CD4-positive, CD25-positive, alpha-beta regulatory T cell (primary cell): ENCODE measurements around the gene STMN1. TPM values are rescaled to one million over a fixed set of nuclear protein-coding genes. Genes with fewer than 3 reads are reported as not detected.

Experiments used
- ATAC-seq, 2 donors: fragments of 150-1000 bp; cut with Tn5 transposase; one replicate each; pipeline ENCODE4 v1.10.0; 2021; ENCODE audit warnings: low read depth in 2 of 2, moderate number of reproducible peaks in 2 of 2, moderate library complexity in 1 of 2
- DNase-seq, 3 donors: peaks; one replicate each; pipeline versions ENCODE4 v3.0.0 to v3.0.0-alpha.2; 2012 to 2022; ENCODE audit warnings: mixed read lengths in 1 of 3
- H3K27ac ChIP-seq: one replicate; pipeline ENCODE4 v1.7.0; 2013; ENCODE audit warnings: mild to moderate bottlenecking, low read length; ENCODE audit not compliant: insufficient read depth, poor library complexity, severe bottlenecking
- H3K27me3 ChIP-seq: one replicate; pipeline ENCODE4 v1.7.0; 2013; ENCODE audit warnings: low read length; ENCODE audit not compliant: control insufficient read depth, insufficient read depth
- H3K36me3 ChIP-seq: one replicate; pipeline ENCODE4 v1.7.0; 2013; ENCODE audit warnings: mild to moderate bottlenecking, low read length, moderate library complexity; ENCODE audit not compliant: control insufficient read depth, insufficient read depth
- H3K4me1 ChIP-seq: 2 replicates; pipeline ENCODE4 v1.7.0; 2013; ENCODE audit warnings: mild to moderate bottlenecking, low read length; ENCODE audit not compliant: insufficient read depth, control insufficient read depth, poor library complexity, severe bottlenecking
- H3K4me3 ChIP-seq: one replicate; pipeline ENCODE4 v1.7.0; 2013; ENCODE audit warnings: low read depth, mild to moderate bottlenecking, low read length, moderate library complexity
- H3K9me3 ChIP-seq, 2 experiments: 1 replicate in 1 of 2; 2 replicates in 1 of 2; pipeline ENCODE4 v1.7.0; 2013; ENCODE audit warnings: low read length in 2 of 2, mild to moderate bottlenecking in 1 of 2, moderate library complexity in 1 of 2; ENCODE audit not compliant: control insufficient read depth in 2 of 2
- H3K27ac Mint-ChIP-seq, 3 donors: one replicate each; pipeline ENCODE4 v1.8.0; 2020 to 2022; ENCODE audit warnings: mild to moderate bottlenecking in 3 of 3, mixed read lengths in 3 of 3, moderate library complexity in 2 of 3
- H3K27me3 Mint-ChIP-seq: one replicate; pipeline ENCODE4 v1.8.0; 2022; ENCODE audit warnings: mild to moderate bottlenecking, mixed read lengths
- H3K36me3 Mint-ChIP-seq: one replicate; pipeline ENCODE4 v1.8.0; 2020; ENCODE audit warnings: mixed read lengths
- H3K4me1 Mint-ChIP-seq, 4 donors: one replicate each; pipeline ENCODE4 v1.8.0; 2020 to 2022; ENCODE audit warnings: mixed read lengths in 4 of 4, mild to moderate bottlenecking in 1 of 4
- H3K4me3 Mint-ChIP-seq, 4 donors: one replicate each; pipeline ENCODE4 v1.8.0; 2020 to 2022; ENCODE audit warnings: mild to moderate bottlenecking in 4 of 4, mixed read lengths in 4 of 4, moderate library complexity in 3 of 4
- H3K9me3 Mint-ChIP-seq, 7 donors: one replicate each; pipeline ENCODE4 v1.8.0; 2020 to 2022; ENCODE audit warnings: mixed read lengths in 7 of 7, mild to moderate bottlenecking in 3 of 7, moderate library complexity in 2 of 7
- polyA plus RNA-seq, 4 donors: library from polyadenylated mRNA; unstranded; fragments of 300-500 nt; fragmentation: Illumina TruSeq; gene quantifications; one replicate each; pipeline ENCODE4 v1.2.3, GENCODE V29; 2021
- total RNA-seq: library from RNA; stranded (reverse); gene quantifications from one replicate; pipeline ENCODE4 v1.2.3, GENCODE V29; 2022

Gene STMN1
- total RNA-seq: 44.9 TPM
- polyA plus RNA-seq: 100 to 1,000 TPM; 167 to 242 (median 197) TPM

- H3K4me3 ChIP-seq: peak within 1 kb of the TSS; percentile 99
- Mint-ChIP-seq H3K9me3 (no peaks in the 10 kb centered on the region), H3K27me3 (peaks cover 7% of the 10 kb centered on the region), H3K27ac (peak within 1 kb of the TSS; percentile 90 to 97 (median 93)), H3K4me3 (peak within 1 kb of the TSS; percentile 93 to 99 (median 94)), H3K36me3 (peaks cover 10% of the 10 kb centered on the region), H3K4me1 (peaks cover 12 to 31% (median 23%) of the 10 kb centered on the region in 4 donors)
- peaks cover 6% of the 10 kb centered on the region for H3K36me3 ChIP-seq
- H3K4me1 ChIP-seq: peaks cover 24% of the 10 kb centered on the region
- H3K27me3 ChIP-seq: no peaks in the 10 kb centered on the region
- peak within 1 kb of the TSS; percentile 83 for H3K27ac ChIP-seq
- H3K9me3 ChIP-seq: no peaks in the 10 kb centered on the region
- DNase-seq: peak; percentile 79 to 93 (median 84)
- ATAC-seq: peak; percentile 86 to 88
Measured at GRCh38 chr1:25905680-25906643, at the start of gene STMN1. Gene STMN1 (minus strand): TSS chr1:25906419. CDS start chr1:25904676, 1,743 bp downstream.

- no peaks in the 10 kb centered on the region for H3K9me3 ChIP-seq
- H3K27me3 Mint-ChIP-seq: no peaks in the 10 kb centered on the region
- H3K4me3 ChIP-seq: no peak overlapping the region
Measured at GRCh38 chr1:25955553-25955952, 49.3 kb upstream of the STMN1 start.

GRCh38 chr1:25954282-25954938 is 48.2 kb upstream of the STMN1 start:
- Mint-ChIP-seq H3K4me1 (peaks cover 0 to 5% (median 0%) of the 10 kb centered on the region in 4 donors), H3K4me3 (no peak overlapping the region), H3K27me3 (no peaks in the 10 kb centered on the region), H3K36me3 (peaks cover 15% of the 10 kb centered on the region), H3K27ac (peak overlapping the region in 1 of 3 donors; percentile 43), H3K9me3 (peaks cover 0 to 3% (median 0%) of the 10 kb centered on the region in 7 donors)
- Histone ChIP-seq H3K36me3 (peaks cover 12% of the 10 kb centered on the region), H3K9me3 (no peaks in the 10 kb centered on the region), H3K4me1 (no peaks in the 10 kb centered on the region), H3K27me3 (no peaks in the 10 kb centered on the region), H3K4me3 (no peak overlapping the region), H3K27ac (no peak overlapping the region)
- no peak for DNase-seq
- ATAC-seq: no peak

More at GRCh38 chr1:25955553-25955952, 49.3 kb upstream of the STMN1 start:
- no peaks in the 10 kb centered on the region for H3K27me3 ChIP-seq
- H3K36me3 ChIP-seq: peaks cover 21% of the 10 kb centered on the region
- DNase-seq (no peak), ATAC-seq (no peak)
- H3K27ac Mint-ChIP-seq: no peak overlapping the region
- no peak overlapping the region for H3K4me3 Mint-ChIP-seq
- H3K36me3 Mint-ChIP-seq: peaks cover 26% of the 10 kb centered on the region
- H3K9me3 Mint-ChIP-seq: peaks cover 0 to 3% (median 0%) of the 10 kb centered on the region in 7 donors
- H3K4me1 Mint-ChIP-seq: peaks cover 0 to 5% (median 0%) of the 10 kb centered on the region in 4 donors
- no peak overlapping the region for H3K27ac ChIP-seq
- H3K4me1 ChIP-seq: no peaks in the 10 kb centered on the region

- Mint-ChIP-seq H3K27ac (no peak overlapping the region), H3K9me3 (peaks cover 0 to 1% (median 0%) of the 10 kb centered on the region in 7 donors), H3K4me3 (no peak overlapping the region), H3K4me1 (peaks cover 0 to 5% (median 0%) of the 10 kb centered on the region in 4 donors), H3K36me3 (peaks cover 5% of the 10 kb centered on the region), H3K27me3 (no peaks in the 10 kb centered on the region)
- no peaks in the 10 kb centered on the region for H3K27me3 ChIP-seq
- no peak overlapping the region for H3K4me3 ChIP-seq
- ATAC-seq: no peak
- H3K27ac ChIP-seq: no peak overlapping the region
- H3K36me3 ChIP-seq: no peaks in the 10 kb centered on the region
- H3K4me1 ChIP-seq: no peaks in the 10 kb centered on the region
- DNase-seq: no peak
- no peaks in the 10 kb centered on the region for H3K9me3 ChIP-seq
Measured at GRCh38 chr1:25952841-25953401, 46.7 kb upstream of the STMN1 start.

GRCh38 chr1:25948641-25949040 is 42.4 kb upstream of the STMN1 start:
- H3K9me3 Mint-ChIP-seq: peaks cover 0 to 2% (median 0%) of the 10 kb centered on the region in 7 donors
- H3K27ac Mint-ChIP-seq: peak overlapping the region in 1 of 3 donors; percentile 46
- H3K4me1 ChIP-seq: no peaks in the 10 kb centered on the region
- no peaks in the 10 kb centered on the region for H3K36me3 Mint-ChIP-seq
- no peaks in the 10 kb centered on the region for H3K36me3 ChIP-seq
- ATAC-seq: no peak
- no peak overlapping the region for H3K27ac ChIP-seq
- H3K4me1 Mint-ChIP-seq: no peaks in the 10 kb centered on the region
- no peaks in the 10 kb centered on the region for H3K27me3 ChIP-seq
- peaks cover 3% of the 10 kb centered on the region for H3K27me3 Mint-ChIP-seq
- DNase-seq: no peak
- H3K9me3 ChIP-seq: peaks cover 0 to 3% of the 10 kb centered on the region in 2 experiments
- H3K4me3 Mint-ChIP-seq: no peak overlapping the region
- H3K4me3 ChIP-seq: no peak overlapping the region

- Histone ChIP-seq H3K4me1 (no peaks in the 10 kb centered on the region), H3K36me3 (no peaks in the 10 kb centered on the region), H3K4me3 (no peak overlapping the region), H3K9me3 (peaks cover 0 to 8% of the 10 kb centered on the region in 2 experiments), H3K27me3 (no peaks in the 10 kb centered on the region), H3K27ac (no peak overlapping the region)
- peak overlapping the region in 1 of 4 donors; percentile 21 for H3K4me3 Mint-ChIP-seq
- peaks cover 0 to 10% (median 2%) of the 10 kb centered on the region in 7 donors for H3K9me3 Mint-ChIP-seq
- DNase-seq (no peak), ATAC-seq (no peak)
- H3K27me3 Mint-ChIP-seq: peaks cover 10% of the 10 kb centered on the region
- H3K4me1 Mint-ChIP-seq: peaks cover 0 to 5% (median 0%) of the 10 kb centered on the region in 4 donors
- no peaks in the 10 kb centered on the region for H3K36me3 Mint-ChIP-seq
- H3K27ac Mint-ChIP-seq: no peak overlapping the region
Measured at GRCh38 chr1:25947027-25947426, 40.8 kb upstream of the STMN1 start.

- no peaks in the 10 kb centered on the region for H3K4me1 ChIP-seq
- no peak overlapping the region for H3K27ac ChIP-seq
- Mint-ChIP-seq H3K4me1 (peaks cover 0 to 5% (median 0%) of the 10 kb centered on the region in 4 donors), H3K27me3 (peaks cover 10% of the 10 kb centered on the region), H3K36me3 (no peaks in the 10 kb centered on the region), H3K27ac (no peak overlapping the region), H3K9me3 (peaks cover 0 to 10% (median 2%) of the 10 kb centered on the region in 7 donors), H3K4me3 (no peak overlapping the region)
- no peak overlapping the region for H3K4me3 ChIP-seq
- no peaks in the 10 kb centered on the region for H3K36me3 ChIP-seq
- DNase-seq: no peak
- H3K9me3 ChIP-seq: peaks cover 0 to 8% of the 10 kb centered on the region in 2 experiments
- H3K27me3 ChIP-seq: no peaks in the 10 kb centered on the region
- ATAC-seq: no peak
Measured at GRCh38 chr1:25945761-25946160, 39.5 kb upstream of the STMN1 start.
